Fibroblast of lung (primary cell): Measurements from ENCODE around the gene VCAM1. TPM values are rescaled to one million over a fixed set of nuclear protein-coding genes. Genes with fewer than 3 reads are reported as not detected.
A peak's percentile ranks its signal among the peaks of the same experiment; 100 is the strongest.
"Not testable (repeated sequence)": the region's sequence is repeated elsewhere in the genome, so short reads cannot be mapped to it uniquely, and the experiment has no call there.

Experiments
- DNase-seq, 2 donors: peaks; one replicate each; pipeline versions ENCODE4 v3.0.0 to v3.0.0-alpha.2; 2010; ENCODE audit warnings: low read depth in 2 of 2
- H2AFZ ChIP-seq: 2 replicates; pipeline ENCODE4 v1.5.1; 2012; ENCODE audit warnings: low read length, control low read depth, inconsistent platforms
- H3K27ac ChIP-seq: 2 replicates; pipeline ENCODE4 v1.5.1; 2011; ENCODE audit warnings: low read length, control low read depth; ENCODE audit not compliant: insufficient read depth
- H3K27me3 ChIP-seq: 2 replicates; pipeline ENCODE4 v1.5.1; 2011; ENCODE audit warnings: mild to moderate bottlenecking, low read length; ENCODE audit not compliant: control insufficient read depth, insufficient read depth
- H3K36me3 ChIP-seq: 2 replicates; pipeline ENCODE4 v1.5.1; 2011; ENCODE audit warnings: low read length; ENCODE audit not compliant: control insufficient read depth, insufficient read depth
- H3K4me1 ChIP-seq: 2 replicates; pipeline ENCODE4 v1.5.1; 2011; ENCODE audit warnings: low read length; ENCODE audit not compliant: control insufficient read depth, insufficient read depth; ENCODE audit errors: extremely low read depth
- H3K4me2 ChIP-seq: 2 replicates; pipeline ENCODE4 v1.5.1; 2011; ENCODE audit warnings: low read length, control low read depth; ENCODE audit not compliant: insufficient read depth; ENCODE audit errors: extremely low read depth
- H3K4me3 ChIP-seq, 4 experiments: fragments of 200-600 bp in 1 of 4; sonication (generic) in 1 of 4; replicated peaks in 1 of 4; 2 replicates each; pipeline ENCODE4 v1.5.1; 2011 to 2016; ENCODE audit warnings: low read length in 4 of 4, low read depth in 3 of 4, mild to moderate bottlenecking in 3 of 4, control low read depth in 2 of 4, inconsistent platforms in 1 of 4, mixed read lengths in 1 of 4; ENCODE audit not compliant: insufficient read depth in 1 of 4; ENCODE audit errors: control extremely low read depth in 1 of 4
- H3K79me2 ChIP-seq: 2 replicates; pipeline ENCODE4 v1.5.1; 2012; ENCODE audit warnings: mild to moderate bottlenecking, low read length, inconsistent platforms; ENCODE audit not compliant: control insufficient read depth, insufficient read depth
- H3K9ac ChIP-seq: 2 replicates; pipeline ENCODE4 v1.5.1; 2011; ENCODE audit warnings: mild to moderate bottlenecking, low read length, control low read depth; ENCODE audit not compliant: insufficient read depth
- H3K9me3 ChIP-seq: 2 replicates; pipeline ENCODE4 v1.5.1; 2012; ENCODE audit warnings: low read depth, low read length; ENCODE audit not compliant: control insufficient read depth, insufficient read depth
- H4K20me1 ChIP-seq: 2 replicates; pipeline ENCODE4 v1.5.1; 2011; ENCODE audit warnings: low read length; ENCODE audit not compliant: control insufficient read depth, insufficient read depth; ENCODE audit errors: extremely low read depth
- EZH2 ChIP-seq: IDR thresholded peaks from 2 replicates; pipeline ENCODE4 v1.5.1; 2012; ENCODE audit warnings: low read length, control low read depth, mild to moderate bottlenecking; ENCODE audit errors: missing control alignments
- polyA plus RNA-seq, 2 donors: library from polyadenylated mRNA; depleted of rRNA in 1 of 2; stranded (reverse) in 1 of 2; unstranded in 1 of 2; fragments of >200 nt; gene quantifications; 2 replicates each; pipeline ENCODE4 v1.2.1, GENCODE V29; 2011 to 2012; ENCODE audit warnings: missing spikeins in 1 of 2
- total RNA-seq: library from RNA; depleted of rRNA; stranded (reverse); fragments of >200 nt; gene quantifications from 2 replicates; pipeline ENCODE4 v1.2.1, GENCODE V29; 2014
- TF ChIP-seq, protein P1 (sequence below), 2 donors: IDR thresholded peaks in 1 of 2; conservative IDR thresholded peaks in 1 of 2; 1 replicate in 1 of 2; 2 replicates in 1 of 2; pipeline ENCODE4 v1.5.1; 2011 to 2012; ENCODE audit warnings: low read length in 2 of 2, control low read depth in 1 of 2, inconsistent platforms in 1 of 2, low read depth in 1 of 2, mild to moderate bottlenecking in 1 of 2

The VCAM1 gene
- total and polyA plus RNA-seq, 2 donors (not counting 1 experiment from before 2014, with no cell fraction given), result 0.92 to 14.9 TPM

DNA sequence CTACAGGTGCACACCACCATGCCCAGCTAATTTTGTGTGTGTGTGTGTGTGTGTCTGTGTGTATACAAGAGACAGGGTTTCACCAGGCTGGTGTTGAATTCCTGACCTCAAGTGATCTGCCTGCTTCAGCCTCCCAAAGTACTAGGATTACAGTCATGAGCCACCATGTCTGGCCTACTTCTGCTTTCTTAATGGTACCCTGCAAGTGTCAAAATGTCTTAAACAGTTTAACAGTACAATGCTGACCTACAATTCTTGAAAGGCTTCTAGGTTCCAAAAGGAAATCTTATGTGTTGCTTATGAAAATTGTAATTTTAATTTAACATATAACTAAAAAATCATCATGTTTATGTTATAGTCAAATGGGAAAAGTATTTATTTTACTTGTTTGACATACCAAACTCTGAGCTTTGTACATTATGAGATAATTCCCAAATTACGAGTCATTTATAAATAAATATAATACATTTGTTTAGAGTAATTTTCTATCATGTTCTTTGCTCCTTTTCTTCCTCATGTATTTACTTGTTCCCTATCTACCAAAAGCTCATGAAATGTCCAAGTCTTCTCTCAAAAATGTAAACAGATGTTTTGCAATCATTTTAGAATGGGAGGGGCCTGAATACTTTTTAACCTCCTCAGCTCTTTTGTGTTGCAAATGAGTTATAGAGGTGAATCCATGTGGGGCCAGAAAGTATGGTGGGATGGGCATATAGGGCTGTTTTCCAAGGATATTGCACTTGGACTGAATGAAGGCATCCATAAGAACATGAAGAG lies 8.4 kb upstream of the VCAM1 start:
- DNase-seq, result peak in 1 of 2 donors; percentile 81
- Histone ChIP-seq H3K4me3 (no peak overlapping the region), H3K27ac (no peak overlapping the region), H3K27me3 (no peaks in the 10 kb centered on the region), H2AFZ (no peak overlapping the region), H3K79me2 (no peaks in the 10 kb centered on the region), H4K20me1 (no peaks in the 10 kb centered on the region), H3K9ac (no peak overlapping the region), H3K9me3 (no peaks in the 10 kb centered on the region), H3K4me1 (no peaks in the 10 kb centered on the region), H3K36me3 (no peaks in the 10 kb centered on the region), H3K4me2 (no peak overlapping the region)
- TF ChIP-seq, protein P1, sequence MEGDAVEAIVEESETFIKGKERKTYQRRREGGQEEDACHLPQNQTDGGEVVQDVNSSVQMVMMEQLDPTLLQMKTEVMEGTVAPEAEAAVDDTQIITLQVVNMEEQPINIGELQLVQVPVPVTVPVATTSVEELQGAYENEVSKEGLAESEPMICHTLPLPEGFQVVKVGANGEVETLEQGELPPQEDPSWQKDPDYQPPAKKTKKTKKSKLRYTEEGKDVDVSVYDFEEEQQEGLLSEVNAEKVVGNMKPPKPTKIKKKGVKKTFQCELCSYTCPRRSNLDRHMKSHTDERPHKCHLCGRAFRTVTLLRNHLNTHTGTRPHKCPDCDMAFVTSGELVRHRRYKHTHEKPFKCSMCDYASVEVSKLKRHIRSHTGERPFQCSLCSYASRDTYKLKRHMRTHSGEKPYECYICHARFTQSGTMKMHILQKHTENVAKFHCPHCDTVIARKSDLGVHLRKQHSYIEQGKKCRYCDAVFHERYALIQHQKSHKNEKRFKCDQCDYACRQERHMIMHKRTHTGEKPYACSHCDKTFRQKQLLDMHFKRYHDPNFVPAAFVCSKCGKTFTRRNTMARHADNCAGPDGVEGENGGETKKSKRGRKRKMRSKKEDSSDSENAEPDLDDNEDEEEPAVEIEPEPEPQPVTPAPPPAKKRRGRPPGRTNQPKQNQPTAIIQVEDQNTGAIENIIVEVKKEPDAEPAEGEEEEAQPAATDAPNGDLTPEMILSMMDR (conservative IDR thresholded peaks at IDR 0.05 in 1 of 2, IDR thresholded peaks at IDR 0.05 in 1 of 2; ENCODE audit: low read depth in 1 of 2, low read length in 2 of 2), result no peak
- TF ChIP-seq EZH2, result no peak

DNA sequence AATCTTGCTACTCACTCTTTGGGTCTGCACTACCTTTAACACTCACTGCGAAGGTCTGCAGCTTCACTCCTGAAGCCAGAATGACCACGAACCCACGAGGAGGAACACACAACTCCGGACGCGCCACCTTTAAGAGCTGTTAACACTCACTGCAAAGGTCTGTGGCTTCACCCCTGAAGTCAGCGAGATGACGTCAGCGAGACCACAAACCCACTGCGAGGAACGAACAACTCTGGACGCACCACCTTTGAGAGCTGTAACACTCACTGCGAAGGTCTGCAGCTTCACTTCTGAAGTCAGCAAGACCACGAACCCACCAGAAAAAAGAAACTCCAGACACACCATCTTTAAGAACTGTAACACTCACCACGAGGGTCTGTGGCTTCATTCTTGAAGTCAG lies 6.5 kb upstream of the VCAM1 start:
- H3K4me3 ChIP-seq, H3K79me2 ChIP-seq, H3K9me3 ChIP-seq, H3K9ac ChIP-seq, H2AFZ ChIP-seq, H3K27ac ChIP-seq, H3K4me2 ChIP-seq, H4K20me1 ChIP-seq, H3K36me3 ChIP-seq, H3K27me3 ChIP-seq, H3K4me1 ChIP-seq: not testable (repeated sequence)
- DNase-seq, result peak in 1 of 2 donors; percentile 82

DNA sequence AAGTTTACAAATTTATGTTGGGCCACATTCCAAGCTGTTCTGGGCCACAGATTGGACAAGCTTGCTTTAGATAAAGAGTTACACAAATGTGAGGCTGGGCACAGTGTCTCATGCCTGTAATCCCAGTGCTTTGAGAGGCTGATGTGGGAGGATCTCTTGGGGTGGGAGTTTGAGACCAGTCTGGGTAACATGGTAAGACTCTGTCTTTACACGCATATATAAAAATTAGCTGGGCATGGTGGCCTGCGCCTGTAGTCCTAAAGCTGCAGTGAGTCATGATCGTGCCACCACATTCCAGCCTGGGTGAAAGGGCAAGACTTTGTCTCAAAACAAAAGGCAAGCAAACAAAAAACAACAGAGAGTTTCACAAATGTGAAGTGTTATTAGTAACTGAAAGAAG lies 5.9 kb upstream of the VCAM1 start:
- no peak for DNase-seq
- H2AFZ ChIP-seq, result no peak overlapping the region

More for the DNA sequence above, 5.9 kb upstream of the VCAM1 start:
- Histone ChIP-seq H3K4me3 (no peak overlapping the region), H3K79me2 (no peaks in the 10 kb centered on the region), H3K27me3 (no peaks in the 10 kb centered on the region), H3K27ac (no peak overlapping the region), H3K4me2 (no peak overlapping the region), H3K4me1 (no peaks in the 10 kb centered on the region), H3K9ac (no peak overlapping the region), H3K9me3 (no peaks in the 10 kb centered on the region), H4K20me1 (no peaks in the 10 kb centered on the region), H3K36me3 (no peaks in the 10 kb centered on the region)
- TF ChIP-seq, protein P1 (conservative IDR thresholded peaks at IDR 0.05 in 1 of 2, IDR thresholded peaks at IDR 0.05 in 1 of 2; ENCODE audit: low read depth in 1 of 2, low read length in 2 of 2), result no peak
- no peak for TF ChIP-seq EZH2
